SKM-1 treated with dmso at 0.1 percent for 144 hours (cell line): Measurements from ENCODE around the gene FGF11.
A peak's percentile ranks its signal among the peaks of the same experiment; 100 is the strongest.
"Not testable (repeated sequence)": the region's sequence is repeated elsewhere in the genome, so short reads cannot be mapped to it uniquely, and the experiment has no call there.

Source experiments
- DNase-seq: peaks from one replicate; lab custom pipeline; 2025; ENCODE audit not compliant: unreplicated experiment; lab: John Stamatoyannopoulos, UW

FGF11 gene

DNA sequence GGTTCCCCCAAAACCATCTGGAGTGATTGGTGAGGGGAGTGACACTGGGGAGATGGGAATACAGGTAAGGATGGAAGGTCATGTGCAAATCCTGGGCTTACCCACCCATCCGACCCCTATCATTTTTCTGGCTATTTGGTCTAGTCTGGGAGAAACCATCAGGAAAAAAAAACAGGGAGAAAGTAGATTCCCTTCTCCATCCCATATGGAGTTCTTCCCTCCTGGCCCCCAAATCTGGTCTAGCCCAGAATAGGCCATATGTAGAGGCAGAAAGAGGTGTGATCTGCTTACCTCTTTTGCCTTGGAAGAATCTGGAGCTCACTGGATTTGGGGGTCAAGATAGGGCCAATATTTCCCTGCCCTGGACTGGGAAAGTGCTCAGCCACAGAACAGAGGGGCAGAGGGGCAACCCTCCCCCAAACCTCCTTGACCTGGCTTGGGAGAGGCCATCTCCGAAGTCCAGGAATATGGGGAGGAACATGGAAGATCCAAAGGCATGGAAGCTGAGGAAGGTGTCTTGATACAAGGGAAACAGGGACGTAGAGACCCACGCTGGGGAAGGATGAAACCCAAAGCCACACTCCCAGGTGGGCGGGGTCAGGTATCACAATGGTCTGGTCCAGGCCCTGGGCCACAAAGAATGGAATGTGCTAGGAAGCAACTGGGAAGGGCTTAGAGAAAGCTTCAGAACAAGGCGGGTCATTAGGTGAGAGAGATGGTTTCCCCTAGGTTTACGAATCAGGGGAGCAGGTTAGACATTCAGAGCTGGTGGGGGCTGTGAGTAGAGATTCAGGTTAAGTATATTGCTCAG, 21.7 kb downstream of the FGF11 start:
- DNase-seq = no peak

DNA sequence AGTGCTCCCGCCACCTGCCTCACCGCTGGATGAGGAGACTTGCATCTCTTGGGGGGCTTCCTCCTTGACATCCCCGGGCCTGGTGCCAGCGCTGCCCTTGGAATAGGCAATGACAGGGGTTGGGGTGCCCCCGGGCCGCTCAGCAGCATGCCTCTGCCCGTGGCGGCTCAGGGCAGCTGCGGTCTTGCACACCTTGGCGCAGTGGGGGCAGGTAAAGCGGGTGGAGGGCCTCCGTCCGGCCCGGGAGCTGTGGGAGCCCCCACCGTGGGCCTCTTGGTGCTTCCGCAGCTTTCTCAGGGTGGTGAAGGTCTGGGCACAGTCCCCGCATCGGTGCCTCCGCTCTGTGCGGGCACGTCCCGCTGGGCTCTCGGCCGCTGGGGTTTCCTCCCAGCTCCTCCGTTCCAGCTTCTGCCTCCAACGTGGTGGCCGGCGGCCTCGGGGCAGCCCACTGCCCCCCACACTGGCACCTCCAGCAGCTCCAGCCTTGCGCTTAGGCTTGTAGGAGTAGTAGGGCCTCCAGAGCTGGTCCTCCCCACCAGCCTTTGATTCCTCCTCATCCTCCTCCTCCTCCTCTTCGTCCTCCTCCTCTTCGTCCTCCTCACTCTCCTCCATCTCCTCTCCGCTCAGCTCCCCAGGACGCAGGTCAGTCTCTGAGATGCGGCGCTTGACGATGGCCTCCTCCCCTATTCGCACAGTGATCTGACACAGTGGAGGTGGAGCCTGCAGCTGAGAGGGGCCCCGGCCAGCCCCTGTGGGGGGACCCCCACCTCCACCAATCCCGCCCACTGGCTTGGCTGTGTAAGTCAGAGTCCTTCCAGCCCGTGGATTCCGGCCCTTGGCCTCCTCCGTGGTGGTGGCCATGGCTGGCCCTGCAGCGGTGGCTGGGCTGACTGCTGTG, 23.4 kb downstream of the FGF11 start:
- no peak for DNase-seq

DNA sequence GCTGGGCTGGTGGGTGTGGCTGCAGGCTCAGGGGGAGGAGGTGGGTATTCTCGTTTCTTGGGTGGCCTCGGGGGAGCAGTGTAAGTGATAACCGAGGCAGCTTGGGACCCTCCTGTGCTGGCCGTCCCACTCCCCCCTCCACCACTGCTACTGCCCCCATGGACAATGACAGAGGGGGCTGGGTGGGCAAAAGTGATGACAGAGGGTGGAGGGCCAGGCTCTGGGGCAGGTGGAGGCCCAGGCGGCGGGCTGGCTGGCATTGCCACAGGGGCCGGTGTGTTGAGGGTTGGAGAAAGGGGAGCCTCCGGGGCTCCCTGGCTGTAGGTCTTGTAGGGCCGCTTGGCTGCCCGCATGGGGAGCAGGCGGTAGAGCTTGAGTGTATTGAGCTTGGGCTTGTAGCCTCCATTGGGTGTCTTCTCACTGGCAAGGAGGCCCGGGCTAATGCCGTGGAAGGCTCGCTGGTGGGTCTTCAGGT, 24.1 kb downstream of the FGF11 start:
- DNase-seq = no peak

GRCh38 chr17:7464081-7464480, 24.8 kb downstream of the FGF11 start:
- no peak for DNase-seq

DNA sequence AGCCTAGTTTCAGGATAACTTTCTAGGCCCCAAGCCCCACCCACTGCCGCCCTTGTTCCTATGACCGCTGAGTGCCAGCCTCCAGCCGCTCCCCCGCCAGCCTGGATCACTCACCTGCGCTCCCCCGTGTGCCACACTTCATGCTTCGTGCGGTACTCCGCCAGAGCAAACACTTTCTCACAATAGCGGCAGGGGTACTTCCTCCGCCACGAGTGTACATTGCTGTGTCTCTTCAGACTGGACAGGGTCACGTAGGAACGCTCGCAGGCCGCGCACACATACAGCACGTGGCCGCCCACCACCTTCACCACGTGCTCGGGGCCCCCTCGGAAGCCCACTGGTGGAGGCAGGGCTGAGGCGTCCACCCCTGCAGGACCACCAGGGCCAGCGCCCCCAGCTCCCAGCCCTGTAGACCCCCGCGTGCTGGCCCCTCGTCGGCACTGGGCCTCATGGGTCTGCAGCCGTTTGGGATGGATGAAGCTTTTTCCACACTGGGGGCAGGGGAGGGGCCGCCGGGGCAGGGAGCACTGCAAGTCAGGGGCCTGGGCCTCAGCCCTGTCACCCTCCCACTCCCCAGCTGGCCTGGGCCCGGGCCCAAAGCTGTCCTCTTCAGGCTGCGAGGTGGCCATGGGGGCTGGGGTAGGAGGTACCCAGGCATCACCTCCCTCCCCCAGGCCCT, 26.4 kb downstream of the FGF11 start:
- DNase-seq = no peak

DNA sequence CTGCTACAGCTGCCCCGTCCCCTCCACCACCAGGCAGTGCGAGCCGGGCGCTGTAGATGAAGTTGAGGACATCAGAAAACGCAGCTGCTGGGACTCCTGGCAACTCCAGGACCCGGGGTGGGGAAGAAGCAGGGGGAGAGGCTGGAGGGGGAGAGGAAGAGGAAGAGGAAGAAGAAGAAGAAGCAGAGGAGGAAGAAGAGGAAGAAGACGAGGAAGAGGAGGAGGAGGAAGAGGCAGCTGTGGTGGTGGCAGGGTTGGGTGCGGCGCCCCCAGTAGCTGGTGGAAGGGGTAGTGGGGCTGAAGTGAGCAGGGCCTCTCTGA, 27.0 kb downstream of the FGF11 start:
- DNase-seq = no peak

- DNase-seq = no peak
Measured at GRCh38 chr17:7466639-7467341, 27.5 kb downstream of the FGF11 start.

DNA sequence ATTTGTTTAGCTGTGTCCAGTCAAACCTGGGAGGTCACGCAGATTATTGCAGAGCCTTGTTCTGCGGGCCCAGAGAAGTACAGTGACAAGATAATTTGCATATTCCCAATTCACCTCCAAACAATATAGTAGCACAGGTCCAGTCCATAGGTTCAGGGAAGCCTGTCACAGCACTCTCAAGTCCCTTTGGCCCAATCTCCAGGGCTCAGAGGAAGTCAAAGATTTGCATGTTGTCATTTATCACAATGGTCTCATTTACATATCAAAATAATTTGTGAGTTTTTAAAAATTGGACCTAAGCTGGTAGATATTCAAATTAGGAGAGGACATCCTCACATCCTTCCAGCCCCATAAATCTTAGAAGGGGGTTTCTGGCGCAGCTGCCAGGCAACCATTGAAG, 28.2 kb downstream of the FGF11 start:
- no peak for DNase-seq

DNA sequence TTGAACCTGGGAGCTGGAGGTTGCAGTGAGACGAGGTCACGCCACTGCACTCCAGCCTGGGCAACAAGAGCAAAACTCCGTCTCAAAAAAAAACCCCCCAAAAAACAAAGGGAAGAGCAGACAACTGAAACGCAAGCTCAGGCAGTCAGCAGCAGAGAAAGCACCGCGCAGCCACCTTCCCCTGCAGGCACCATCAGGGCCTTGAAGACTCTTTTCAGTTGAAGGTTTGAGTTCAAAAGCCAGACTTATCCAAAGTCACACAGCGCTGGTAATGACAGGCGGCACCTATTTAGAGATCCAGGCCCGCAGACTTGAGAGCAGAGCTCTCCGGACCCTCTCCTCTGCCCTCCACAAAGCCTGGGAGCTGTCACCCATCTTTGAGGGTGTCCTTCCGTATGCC, 29.0 kb downstream of the FGF11 start:
- no peak for DNase-seq

GRCh38 chr17:7468804-7469389, 29.6 kb downstream of the FGF11 start:
- DNase-seq = no peak

- not testable (repeated sequence) for DNase-seq
Measured at GRCh38 chr17:7469843-7470242, 30.5 kb downstream of the FGF11 start.

DNA sequence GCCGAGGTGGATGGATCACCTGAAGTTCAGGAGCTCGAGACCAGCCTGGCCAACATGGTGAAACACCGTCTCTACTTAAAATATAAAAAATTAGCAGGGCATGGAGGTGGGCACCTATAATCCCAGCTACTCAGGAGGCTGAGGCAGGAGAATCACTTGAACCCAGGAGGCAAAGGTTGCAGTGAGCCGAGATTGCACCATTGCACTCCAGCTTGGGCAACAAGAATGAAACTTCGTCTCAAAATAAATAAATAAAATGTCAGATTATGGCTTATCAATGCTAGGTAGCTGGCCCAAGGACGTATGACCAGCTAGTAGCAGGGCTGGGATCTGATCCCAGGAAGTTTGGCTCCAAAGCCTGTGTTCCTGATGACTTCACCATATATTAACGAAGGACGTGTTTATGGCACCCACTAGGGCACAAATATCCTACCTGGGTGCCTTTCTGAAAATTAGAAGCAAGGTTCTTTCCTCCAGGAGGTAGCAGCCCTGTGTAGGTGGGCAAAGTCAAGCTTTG, 31.2 kb downstream of the FGF11 start:
- not testable (repeated sequence) for DNase-seq

DNA sequence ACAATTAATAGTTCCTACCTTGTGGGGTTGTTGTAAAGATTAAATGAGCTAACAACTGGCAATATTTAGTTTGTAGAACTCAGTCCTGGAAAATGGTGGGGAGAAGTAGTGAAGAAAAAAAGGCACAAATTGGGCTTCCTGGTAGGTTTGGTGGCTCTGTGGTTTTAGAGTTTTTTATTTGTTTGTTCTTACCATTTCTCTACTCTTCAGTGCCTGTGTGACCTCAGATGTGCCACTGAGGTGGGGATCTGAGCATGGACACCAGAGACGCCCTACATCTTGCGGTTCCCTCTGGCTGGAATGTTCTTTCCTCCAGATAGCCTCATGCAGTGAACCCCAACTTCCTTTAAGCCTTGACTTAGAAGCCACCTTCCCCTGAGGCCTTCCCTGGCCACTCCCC, 32.4 kb downstream of the FGF11 start:
- no peak for DNase-seq

GRCh38 chr17:7474767-7475166, 35.5 kb downstream of the FGF11 start:
- not testable (repeated sequence) for DNase-seq

GRCh38 chr17:7475764-7476422, 36.6 kb downstream of the FGF11 start:
- DNase-seq = no peak

GRCh38 chr17:7476494-7476893, 37.2 kb downstream of the FGF11 start:
- no peak for DNase-seq

DNA sequence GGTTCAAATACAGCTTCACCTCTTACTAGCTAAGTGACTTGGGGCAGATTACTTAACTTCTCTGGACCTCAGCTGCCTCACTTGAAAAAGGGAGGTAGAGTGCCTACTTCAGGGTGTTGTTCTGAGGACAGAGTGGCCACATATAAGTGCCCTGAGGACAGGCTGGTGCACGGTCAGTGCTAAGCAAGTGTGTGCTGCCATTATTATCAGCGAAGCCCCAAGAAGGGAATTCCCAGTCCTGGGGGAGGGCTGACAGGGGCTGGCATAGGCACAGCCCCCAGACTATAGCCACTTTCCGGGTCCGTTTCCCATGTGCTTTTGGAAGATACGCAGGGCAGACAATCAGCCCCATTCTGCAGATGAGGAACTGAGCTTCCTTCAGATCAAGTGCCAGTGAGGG, 37.6 kb downstream of the FGF11 start:
- no peak for DNase-seq

GRCh38 chr17:7477392-7478275, 38.3 kb downstream of the FGF11 start:
- peak; percentile 16 for DNase-seq
